DND-41 (cell line): ENCODE measurements around the gene HOXA9.

Experiments used
- ATAC-seq: fragments of 200-7000 bp; cut with Tn5 transposase; 3 replicates; pipeline ENCODE4 v1.9.1; 2021; ENCODE audit warnings: low read depth; ENCODE audit not compliant: insufficient read depth
- DNase-seq: peaks from one replicate; pipeline ENCODE4 v3.0.0-alpha.2; 2020
- H2AFZ ChIP-seq: 2 replicates; pipeline ENCODE4 v1.6.0; 2012; ENCODE audit warnings: low read depth, low read length
- H3K27ac ChIP-seq: 2 replicates; pipeline ENCODE4 v1.5.1; 2012; ENCODE audit warnings: low read length, inconsistent platforms
- H3K27me3 ChIP-seq: fragments of 200-600 bp; sonication (generic); 2 replicates; pipeline ENCODE4 v1.6.0; 2012; ENCODE audit warnings: low read length, mild to moderate bottlenecking, inconsistent platforms; ENCODE audit not compliant: insufficient read depth, poor library complexity
- H3K36me3 ChIP-seq: 2 replicates; pipeline ENCODE4 v1.5.1; 2012; ENCODE audit warnings: low read length, inconsistent platforms; ENCODE audit not compliant: insufficient read depth
- H3K4me1 ChIP-seq: 2 replicates; pipeline ENCODE4 v1.5.1; 2012; ENCODE audit warnings: mild to moderate bottlenecking, low read length; ENCODE audit not compliant: insufficient read depth
- H3K4me2 ChIP-seq: 2 replicates; pipeline ENCODE4 v1.6.0; 2012; ENCODE audit warnings: mild to moderate bottlenecking, moderate library complexity, low read length, inconsistent platforms; ENCODE audit not compliant: insufficient read depth
- H3K4me3 ChIP-seq, 2 experiments: fragments of 200-600 bp in 1 of 2; shearing (Covaris generic) in 1 of 2; 2 replicates each; pipeline ENCODE4 v1.5.1; 2012 to 2016; ENCODE audit warnings: inconsistent platforms in 2 of 2, low read length in 2 of 2, mild to moderate bottlenecking in 2 of 2, low read depth in 1 of 2, moderate library complexity in 1 of 2
- H3K79me2 ChIP-seq: 2 replicates; pipeline ENCODE4 v1.6.0; 2012; ENCODE audit warnings: low read length, inconsistent platforms; ENCODE audit not compliant: insufficient read depth
- H3K9ac ChIP-seq: 2 replicates; pipeline ENCODE4 v1.6.0; 2012; ENCODE audit warnings: low read depth, mild to moderate bottlenecking, inconsistent platforms, low read length, moderate library complexity
- H3K9me3 ChIP-seq: 2 replicates; pipeline ENCODE4 v1.5.1; 2012; ENCODE audit warnings: low read length, moderate library complexity, mild to moderate bottlenecking, inconsistent platforms; ENCODE audit not compliant: insufficient read depth, severe bottlenecking
- H4K20me1 ChIP-seq: 2 replicates; pipeline ENCODE4 v1.6.0; 2012; ENCODE audit warnings: low read length; ENCODE audit not compliant: insufficient read depth
- CTCF ChIP-seq: IDR thresholded peaks from 2 replicates; pipeline ENCODE4 v1.5.1; 2012; ENCODE audit warnings: borderline replicate concordance, low read length, moderate library complexity, mild to moderate bottlenecking; ENCODE audit not compliant: poor library complexity, severe bottlenecking; ENCODE audit errors: extremely low read depth
- EZH2 ChIP-seq: IDR thresholded peaks from 3 replicates; pipeline ENCODE4 v1.6.1; 2012; ENCODE audit warnings: borderline replicate concordance, low read depth, mild to moderate bottlenecking, moderate library complexity, low read length, inconsistent platforms; ENCODE audit not compliant: severe bottlenecking

HOXA9 gene

GRCh38 chr7:27173511-27173955, 8.2 kb upstream of the HOXA9 start:
- Histone ChIP-seq H3K9me3 (no peaks in the 10 kb centered on the region), H3K27me3 (peaks cover 10% of the 10 kb centered on the region), H3K4me2 (no peak overlapping the region), H3K9ac (no peak overlapping the region), H3K27ac (no peak overlapping the region), H3K4me3 (no peak overlapping the region), H3K36me3 (no peaks in the 10 kb centered on the region), H2AFZ (no peak overlapping the region), H3K4me1 (no peaks in the 10 kb centered on the region), H4K20me1 (no peaks in the 10 kb centered on the region), H3K79me2 (no peaks in the 10 kb centered on the region)
- DNase-seq (no peak), ATAC-seq (no peak)
- TF ChIP-seq CTCF (no peak), EZH2 (no peak)

- Histone ChIP-seq H2AFZ (no peak overlapping the region), H3K27ac (no peak overlapping the region), H3K27me3 (peaks cover 10% of the 10 kb centered on the region), H3K9me3 (no peaks in the 10 kb centered on the region), H3K4me1 (no peaks in the 10 kb centered on the region), H4K20me1 (no peaks in the 10 kb centered on the region), H3K36me3 (no peaks in the 10 kb centered on the region), H3K9ac (no peak overlapping the region), H3K4me3 (no peak overlapping the region), H3K4me2 (no peak overlapping the region), H3K79me2 (no peaks in the 10 kb centered on the region)
- DNase-seq (no peak), ATAC-seq (no peak)
- no peak for TF ChIP-seq EZH2
- TF ChIP-seq CTCF = no peak
These were observed 7.6 kb upstream of the HOXA9 start for GRCh38 chr7:27172823-27173510.

GRCh38 chr7:27172315-27172774, 7.0 kb upstream of the HOXA9 start:
- Histone ChIP-seq H2AFZ (no peak overlapping the region), H3K4me1 (no peaks in the 10 kb centered on the region), H3K36me3 (no peaks in the 10 kb centered on the region), H3K27me3 (peaks cover 7% of the 10 kb centered on the region), H3K9me3 (no peaks in the 10 kb centered on the region), H3K4me2 (no peak overlapping the region), H3K9ac (no peak overlapping the region), H4K20me1 (no peaks in the 10 kb centered on the region), H3K4me3 (no peak overlapping the region), H3K79me2 (no peaks in the 10 kb centered on the region), H3K27ac (no peak overlapping the region)
- ATAC-seq = no peak
- no peak for DNase-seq
- TF ChIP-seq EZH2 (no peak), CTCF (no peak)
